GM23338 (cell line): ENCODE results near the gene PKD2. TPM values are rescaled to one million over a fixed set of nuclear protein-coding genes. Genes with fewer than 3 reads are reported as not detected.

Source experiments
- ATAC-seq: fragments of 200-7000 bp; cut with Tn5 transposase; 3 replicates; pipeline ENCODE4 v1.9.1; 2020
- DNase-seq: peaks from one replicate; pipeline ENCODE4 v3.0.0-alpha.2; 2015; ENCODE audit warnings: low spot score
- H2AFZ ChIP-seq: fragments of 200-600 bp; sonication (generic); 2 replicates; pipeline ENCODE4 v1.8.0; 2016; ENCODE audit warnings: antibody characterized with exemption, mild to moderate bottlenecking, moderate library complexity
- H3F3A ChIP-seq: fragments of 200-600 bp; sonication (generic); replicated peaks from 2 replicates; pipeline ENCODE4 v1.8.0; 2017; ENCODE audit warnings: antibody characterized with exemption, mixed run types, low read depth
- H3K27ac ChIP-seq: fragments of 200-600 bp; sonication (generic); 2 replicates; pipeline ENCODE4 v1.6.1; 2016; ENCODE audit warnings: low read depth
- H3K27me3 ChIP-seq: fragments of 200-600 bp; sonication (generic); 2 replicates; pipeline ENCODE4 v1.8.0; 2016; ENCODE audit warnings: mild to moderate bottlenecking, mixed run types, moderate library complexity; ENCODE audit not compliant: insufficient read depth
- H3K36me3 ChIP-seq: fragments of 200-600 bp; sonication (generic); 2 replicates; pipeline ENCODE4 v1.8.0; 2016; ENCODE audit warnings: mild to moderate bottlenecking; ENCODE audit not compliant: insufficient read depth
- H3K4me1 ChIP-seq: fragments of 200-600 bp; sonication (generic); 2 replicates; pipeline ENCODE4 v1.8.0; 2016; ENCODE audit warnings: mild to moderate bottlenecking, moderate library complexity; ENCODE audit not compliant: insufficient read depth
- H3K4me2 ChIP-seq: fragments of 200-600 bp; sonication (generic); 2 replicates; pipeline ENCODE4 v1.7.1; 2017; ENCODE audit warnings: mixed run types
- H3K4me3 ChIP-seq: fragments of 200-600 bp; sonication (generic); 2 replicates; pipeline ENCODE4 v1.6.1; 2016; ENCODE audit warnings: mixed run types
- H3K79me2 ChIP-seq: fragments of 200-600 bp; sonication (generic); replicated peaks from 2 replicates; pipeline ENCODE4 v1.8.0; 2017; ENCODE audit warnings: mild to moderate bottlenecking; ENCODE audit not compliant: insufficient read depth
- H3K9me2 ChIP-seq: fragments of 200-600 bp; sonication (generic); 2 replicates; pipeline ENCODE4 v1.8.0; 2017; ENCODE audit not compliant: insufficient read depth
- H4K20me1 ChIP-seq: fragments of 200-600 bp; sonication (generic); replicated peaks from 2 replicates; pipeline ENCODE4 v1.8.0; 2017; ENCODE audit warnings: mild to moderate bottlenecking; ENCODE audit not compliant: insufficient read depth
- H3K27ac Mint-ChIP-seq: 2 replicates; pipeline ENCODE4 v1.8.0; 2020; ENCODE audit warnings: inconsistent platforms, mild to moderate bottlenecking, moderate library complexity, mixed read lengths
- H3K27me3 Mint-ChIP-seq: 3 replicates; pipeline ENCODE4 v1.8.0; 2022; ENCODE audit warnings: low read depth, mild to moderate bottlenecking, moderate library complexity, mixed read lengths, inconsistent platforms; ENCODE audit not compliant: insufficient read depth, poor library complexity
- H3K36me3 Mint-ChIP-seq: 3 replicates; pipeline ENCODE4 v1.8.0; 2021; ENCODE audit warnings: low read depth, mild to moderate bottlenecking, inconsistent platforms, moderate library complexity, mixed read lengths
- H3K4me1 Mint-ChIP-seq: 3 replicates; pipeline ENCODE4 v1.8.0; 2020; ENCODE audit warnings: mild to moderate bottlenecking, inconsistent platforms, mixed read lengths
- H3K4me3 Mint-ChIP-seq: 3 replicates; pipeline ENCODE4 v1.8.0; 2021; ENCODE audit warnings: moderate library complexity, mild to moderate bottlenecking, inconsistent platforms, mixed read lengths
- H3K9me3 Mint-ChIP-seq: 3 replicates; pipeline ENCODE4 v1.8.0; 2020; ENCODE audit warnings: moderate library complexity, mild to moderate bottlenecking, inconsistent platforms, mixed read lengths
- CREB1 ChIP-seq: fragments of 250-450 bp; sonication (Bioruptor Pico); IDR thresholded peaks from 2 replicates; pipeline ENCODE4 v1.5.0; 2020; ENCODE audit warnings: low read depth, mild to moderate bottlenecking, moderate library complexity
- ETS1 ChIP-seq: IDR thresholded peaks from 2 replicates; pipeline ENCODE4 v1.6.1; 2016; ENCODE audit warnings: antibody characterized with exemption
- EZH2 ChIP-seq: fragments of 200-600 bp; sonication (generic); IDR thresholded peaks from one replicate; pipeline ENCODE4 v1.8.0; 2017; ENCODE audit warnings: antibody characterized with exemption, mild to moderate bottlenecking, low read depth; ENCODE audit not compliant: unreplicated experiment
- EZH2phosphoT487 ChIP-seq: fragments of 200-600 bp; sonication (generic); IDR thresholded peaks from one replicate; pipeline ENCODE4 v1.8.1; 2018; ENCODE audit warnings: antibody characterized with exemption; ENCODE audit not compliant: unreplicated experiment
- JUNB ChIP-seq: IDR thresholded peaks from one replicate; pipeline ENCODE4 v1.6.1; 2016; ENCODE audit warnings: antibody characterized with exemption; ENCODE audit not compliant: unreplicated experiment
- POLR2AphosphoS5 ChIP-seq: IDR thresholded peaks from 2 replicates; pipeline ENCODE4 v1.6.1; 2016; ENCODE audit warnings: antibody characterized with exemption, low read depth
- REST ChIP-seq: IDR thresholded peaks from one replicate; pipeline ENCODE4 v1.6.1; 2018; ENCODE audit warnings: antibody characterized with exemption; ENCODE audit not compliant: unreplicated experiment
- STAT1 ChIP-seq: IDR thresholded peaks from one replicate; pipeline ENCODE4 v1.6.1; 2016; ENCODE audit warnings: antibody characterized with exemption; ENCODE audit not compliant: unreplicated experiment
- ZNF114 ChIP-seq: fragments of 250-450 bp; sonication (Bioruptor Pico); IDR thresholded peaks from 2 replicates; pipeline ENCODE4 v1.5.0; 2020; ENCODE audit warnings: mild to moderate bottlenecking, moderate library complexity
- ZNF331 ChIP-seq: fragments of 250-450 bp; sonication (Bioruptor Pico); IDR thresholded peaks from 2 replicates; pipeline ENCODE4 v1.5.0; 2020; ENCODE audit warnings: low read depth, mild to moderate bottlenecking, moderate library complexity
- ZNF462 ChIP-seq: fragments of 250-450 bp; sonication (Bioruptor Pico); IDR thresholded peaks from 2 replicates; pipeline ENCODE4 v1.5.0; 2020; ENCODE audit warnings: mild to moderate bottlenecking, moderate library complexity
- polyA plus RNA-seq: library from polyadenylated mRNA; unstranded; fragments of >200 nt; fragmentation: Nextera tagmentation; extraction: Ambion mirVana; gene quantifications from 2 replicates; pipeline ENCODE4 v1.2.1, GENCODE V29; 2016
- total RNA-seq: library from RNA; depleted of rRNA; stranded (reverse); fragments of >200 nt; shearing (Covaris generic); gene quantifications from 2 replicates; pipeline ENCODE4 v1.2.3, GENCODE V29; 2014

PKD2 gene
- total and polyA plus RNA-seq, 2 experiments from 2014 or later = 17.9 to 45.3 TPM

GRCh38 chr4:88008122-88008742, 797 bp downstream of the PKD2 start:
- H3K27ac Mint-ChIP-seq = no peak overlapping the region
- Histone ChIP-seq H3K27me3 (peaks cover 21% of the 10 kb centered on the region), H3K4me2 (peak overlapping the region; percentile 83), H3K36me3 (no peaks in the 10 kb centered on the region), H3K4me3 (peak overlapping the region; percentile 68), H3K79me2 (peaks cover 53% of the 10 kb centered on the region), H3K9me2 (no peaks in the 10 kb centered on the region), H2AFZ (no peak overlapping the region), H4K20me1 (peaks cover 32% of the 10 kb centered on the region), H3K27ac (no peak overlapping the region), H3K4me1 (peaks cover 50% of the 10 kb centered on the region), H3F3A (no peaks in the 10 kb centered on the region)
- TF ChIP-seq ZNF331 (CRISPR knock-in tag) (no peak), CREB1 (no peak), POLR2AphosphoS5 (peak; percentile 24; the same call in 1 of the 2 replicates), REST (no peak), ZNF114 (CRISPR knock-in tag) (no peak)
- peaks cover 19% of the 10 kb centered on the region for H3K27me3 Mint-ChIP-seq
- ATAC-seq (peak; percentile 66), DNase-seq (peak; percentile 86)
- peaks cover 48% of the 10 kb centered on the region for H3K4me1 Mint-ChIP-seq
- no peaks in the 10 kb centered on the region for H3K9me3 Mint-ChIP-seq
- H3K36me3 Mint-ChIP-seq = no peaks in the 10 kb centered on the region; the same call in 2 of the 3 replicates
- peak overlapping the region; percentile 90 for H3K4me3 Mint-ChIP-seq

GRCh38 chr4:88008743-88009171, 1.3 kb downstream of the PKD2 start:
- Histone ChIP-seq H3K4me3 (peak overlapping the region; percentile 68), H4K20me1 (peaks cover 36% of the 10 kb centered on the region), H2AFZ (no peak overlapping the region), H3K4me2 (peak overlapping the region; percentile 83), H3K27me3 (peaks cover 21% of the 10 kb centered on the region), H3K4me1 (peaks cover 53% of the 10 kb centered on the region), H3K27ac (no peak overlapping the region), H3K79me2 (peaks cover 58% of the 10 kb centered on the region), H3K9me2 (no peaks in the 10 kb centered on the region), H3K36me3 (no peaks in the 10 kb centered on the region), H3F3A (no peaks in the 10 kb centered on the region)
- Mint-ChIP-seq H3K9me3 (no peaks in the 10 kb centered on the region; the same call in 2 of the 3 replicates), H3K4me1 (peaks cover 53% of the 10 kb centered on the region), H3K4me3 (peak overlapping the region; percentile 90), H3K36me3 (peaks cover 1% of the 10 kb centered on the region; the same call in 2 of the 3 replicates), H3K27me3 (peaks cover 17% of the 10 kb centered on the region), H3K27ac (no peak overlapping the region)
- DNase-seq (no peak), ATAC-seq (no peak)
- TF ChIP-seq JUNB = no peak
- TF ChIP-seq ZNF114 (CRISPR knock-in tag) = no peak
- TF ChIP-seq ETS1 = no peak
- no peak for TF ChIP-seq ZNF331 (CRISPR knock-in tag)
- TF ChIP-seq EZH2phosphoT487 = no peak
- TF ChIP-seq STAT1 = no peak
- no peak for TF ChIP-seq EZH2
- no peak for TF ChIP-seq ZNF462 (CRISPR knock-in tag)
